LNCAP (cell line): ENCODE data around the gene CTBP1.

Experiments
- CTCF ChIP-seq: fragments of 450-650 bp; IDR thresholded peaks from 2 replicates; pipeline ENCODE4 v1.5.1; 2017; ENCODE audit warnings: mild to moderate bottlenecking

Gene CTBP1

GRCh38 chr4:1246111-1246881, 2.6 kb downstream of the CTBP1 start:
- no peak for TF ChIP-seq CTCF

DNA sequence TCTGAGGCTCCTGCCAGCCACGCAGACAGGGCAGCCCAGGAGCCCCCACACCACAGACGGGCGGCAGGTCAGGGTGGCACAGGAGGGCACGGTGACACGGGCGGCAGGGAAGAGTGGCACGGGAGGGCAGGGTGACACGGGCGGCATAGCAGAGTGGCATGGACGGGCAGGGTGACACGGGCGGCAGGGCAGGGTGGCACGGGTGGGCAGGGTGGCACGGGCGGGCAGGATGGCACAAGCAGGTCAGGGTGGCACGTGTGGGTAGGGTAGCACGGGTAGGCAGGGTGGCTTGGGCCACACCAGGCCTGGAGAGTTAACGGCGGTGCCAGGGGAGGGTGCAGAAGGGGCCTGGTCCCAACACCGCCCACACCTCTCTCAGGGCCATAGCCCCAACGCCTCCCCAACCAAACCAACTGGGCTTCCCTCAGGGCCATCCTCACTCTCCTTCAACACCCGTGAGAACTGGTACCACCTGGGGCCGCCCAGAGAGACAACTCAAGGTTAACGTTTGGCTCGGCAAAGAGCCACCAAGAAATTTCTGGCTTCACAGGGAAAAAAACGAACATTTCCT, 3.4 kb downstream of the CTBP1 start:
- no peak for TF ChIP-seq CTCF

- no peak for TF ChIP-seq CTCF
Observed at GRCh38 chr4:1244978-1245471, 3.9 kb downstream of the CTBP1 start.

DNA sequence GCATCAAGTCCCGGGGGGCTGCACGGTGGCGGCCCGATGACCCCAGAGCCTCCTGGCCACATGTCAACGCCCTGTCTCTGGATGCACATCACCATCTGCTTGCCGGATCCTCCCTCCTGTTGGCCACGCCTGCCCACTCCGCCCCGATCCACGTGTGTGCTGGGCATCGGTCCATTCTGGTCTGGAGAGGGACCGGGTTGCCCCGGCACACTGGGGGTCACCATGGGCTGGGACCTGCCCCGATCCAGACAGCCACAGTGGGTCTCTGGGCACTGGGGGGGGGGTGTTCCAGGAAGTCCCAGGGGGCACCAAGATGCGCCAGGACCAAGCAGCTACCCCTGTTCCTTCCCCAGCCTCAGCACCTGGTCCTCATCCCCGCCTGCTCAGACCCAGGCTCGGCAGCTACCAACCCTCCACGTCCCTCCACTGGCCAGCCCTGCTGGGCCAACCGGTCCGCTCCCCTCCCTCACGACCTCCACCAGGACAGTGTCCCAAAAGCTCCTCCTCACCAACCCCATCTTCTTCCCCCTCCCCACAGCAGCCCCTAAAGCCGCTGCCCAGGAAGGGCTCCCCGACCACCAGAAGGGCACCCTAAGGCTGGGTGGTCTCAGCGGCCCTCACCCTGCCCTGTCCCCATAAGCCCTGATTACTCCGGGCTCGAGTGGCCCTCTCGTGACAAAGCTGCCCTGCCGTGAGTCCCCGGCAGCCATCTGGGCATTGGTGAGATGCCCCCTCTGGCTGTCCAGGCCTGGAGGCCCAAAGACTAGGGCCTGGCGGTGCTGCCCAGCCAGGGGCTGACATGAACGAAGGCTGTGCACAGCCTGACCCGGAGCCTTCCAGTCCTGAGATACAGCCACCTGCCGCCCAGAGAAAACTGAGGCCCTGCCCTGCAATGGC, 4.6 kb downstream of the CTBP1 start:
- no peak for TF ChIP-seq CTCF

DNA sequence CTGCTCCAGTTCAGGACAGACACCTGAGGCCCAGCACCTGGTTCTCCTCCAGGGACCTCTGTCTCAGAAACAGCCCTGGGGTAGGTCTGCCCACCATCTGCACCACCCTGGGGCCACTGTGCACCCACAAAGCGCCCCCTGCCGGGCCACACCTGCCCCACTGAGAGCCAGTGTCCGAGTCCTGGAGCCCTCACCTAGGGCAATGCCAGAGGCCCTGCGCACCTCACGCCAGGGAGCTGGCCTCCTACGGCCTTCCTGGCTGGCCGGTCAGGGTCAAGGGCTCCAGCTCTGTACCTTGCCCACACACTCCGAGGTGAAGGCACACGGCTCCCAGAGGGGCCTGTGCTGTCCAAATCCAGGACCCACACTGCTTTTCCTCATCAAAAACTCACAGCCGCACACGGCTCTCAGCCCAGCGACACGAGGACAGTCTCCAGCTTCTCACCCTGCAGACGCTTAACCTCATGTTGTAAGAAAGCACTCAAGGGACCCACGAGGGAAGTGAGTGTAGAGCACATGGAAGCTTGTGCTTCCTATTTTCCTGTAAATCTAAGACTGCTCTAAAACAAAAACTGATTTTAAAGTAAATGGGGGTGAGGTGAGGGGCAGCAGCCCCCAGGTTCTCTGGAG, 5.4 kb downstream of the CTBP1 start:
- peak; percentile 19; the same call in 1 of the 2 replicates for TF ChIP-seq CTCF

DNA sequence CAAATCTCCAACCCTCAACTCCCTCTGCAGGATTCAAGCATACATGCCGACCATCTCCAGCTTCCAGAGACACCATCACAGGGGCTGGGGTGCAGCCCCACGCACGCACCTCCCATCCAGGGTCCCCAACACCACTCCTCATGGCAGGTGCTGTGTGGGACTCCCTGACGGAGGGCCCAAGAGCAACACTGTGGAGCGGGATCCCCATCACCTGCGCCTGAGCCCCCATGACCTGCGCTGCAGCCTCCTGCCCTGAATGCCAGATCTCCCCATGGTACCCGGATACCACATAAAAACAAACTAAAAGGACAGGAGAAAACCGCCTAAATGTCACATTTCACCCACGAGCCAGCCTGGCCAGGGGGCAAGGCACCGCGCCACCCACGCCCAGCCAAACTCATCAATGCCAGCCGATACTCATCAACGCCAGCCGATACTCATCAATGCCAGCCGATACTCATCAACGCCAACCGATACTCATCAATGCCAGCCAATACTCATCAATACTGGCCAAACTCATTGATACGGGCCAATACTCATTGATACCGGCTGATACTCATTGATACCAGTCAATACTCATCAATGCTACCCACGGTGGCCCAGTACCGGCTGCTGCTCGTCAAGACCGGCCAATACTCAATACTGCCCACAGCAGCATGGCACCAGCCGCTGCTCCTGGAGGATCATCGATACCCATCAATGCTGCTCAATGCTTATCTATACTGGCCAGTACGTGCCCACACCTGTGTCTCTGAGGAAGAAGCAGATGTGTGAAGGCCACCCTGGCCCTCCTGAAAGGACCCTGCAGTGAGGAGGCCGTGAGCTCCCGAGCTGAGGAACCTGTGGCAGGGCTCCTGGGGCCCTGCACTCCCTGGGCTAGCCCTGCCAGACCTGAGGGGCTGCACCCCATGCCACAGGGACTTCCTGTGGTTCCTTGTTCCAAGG, 6.2 kb downstream of the CTBP1 start:
- TF ChIP-seq CTCF: no peak
